Osteoblast (primary cell): ENCODE results near the gene NMRK2. TPM values are rescaled to one million over a fixed set of nuclear protein-coding genes. Genes with fewer than 3 reads are reported as not detected.
"Not testable (repeated sequence)": the region's sequence is repeated elsewhere in the genome, so short reads cannot be mapped to it uniquely, and the experiment has no call there.

ENCODE experiments used
- DNase-seq: peaks from one replicate; pipeline ENCODE4 v3.0.0; 2011; ENCODE audit warnings: low spot score, mixed read lengths; ENCODE audit not compliant: insufficient read length; ENCODE audit errors: missing footprints
- H2AFZ ChIP-seq: 2 replicates; pipeline ENCODE4 v1.6.0; 2011; ENCODE audit warnings: mild to moderate bottlenecking, low read length
- H3K27ac ChIP-seq: 2 replicates; pipeline ENCODE4 v1.5.1; 2011; ENCODE audit warnings: mild to moderate bottlenecking, low read depth, low read length, moderate library complexity
- H3K27me3 ChIP-seq: 2 replicates; pipeline ENCODE4 v1.6.0; 2012; ENCODE audit warnings: mild to moderate bottlenecking, control low read depth, inconsistent platforms, low read length, moderate library complexity; ENCODE audit not compliant: insufficient read depth
- H3K36me3 ChIP-seq: 2 replicates; pipeline ENCODE4 v1.5.1; 2011; ENCODE audit warnings: mild to moderate bottlenecking, low read length, control low read depth, moderate library complexity; ENCODE audit not compliant: insufficient read depth
- H3K4me1 ChIP-seq: 2 replicates; pipeline ENCODE4 v1.5.1; 2011; ENCODE audit warnings: mild to moderate bottlenecking, low read length, control low read depth, moderate library complexity; ENCODE audit not compliant: insufficient read depth
- H3K4me2 ChIP-seq: 2 replicates; pipeline ENCODE4 v1.6.0; 2011; ENCODE audit warnings: mild to moderate bottlenecking, low read length; ENCODE audit not compliant: insufficient read depth
- H3K4me3 ChIP-seq: fragments of 200-600 bp; sonication (generic); 3 replicates; pipeline ENCODE4 v1.5.1; 2012; ENCODE audit warnings: mild to moderate bottlenecking, low read length, inconsistent platforms; ENCODE audit not compliant: insufficient read depth
- H3K79me2 ChIP-seq: 2 replicates; pipeline ENCODE4 v1.6.0; 2012; ENCODE audit warnings: mild to moderate bottlenecking, low read length, control low read depth, inconsistent platforms; ENCODE audit not compliant: insufficient read depth
- H3K9me3 ChIP-seq: 2 replicates; pipeline ENCODE4 v1.5.1; 2011; ENCODE audit warnings: low read depth, low read length, control low read depth
- H4K20me1 ChIP-seq: 2 replicates; pipeline ENCODE4 v1.6.0; 2012; ENCODE audit warnings: mild to moderate bottlenecking, low read length, control low read depth; ENCODE audit not compliant: insufficient read depth
- CTCF ChIP-seq: IDR thresholded peaks from 2 replicates; pipeline ENCODE4 v1.5.1; 2011; ENCODE audit warnings: mild to moderate bottlenecking, low read depth, low read length, moderate library complexity; ENCODE audit errors: extremely low read depth
- total RNA-seq: library from RNA; depleted of rRNA; stranded (reverse); fragments of >200 nt; gene quantifications from 2 replicates; pipeline ENCODE4 v1.2.3, GENCODE V29; 2012

NMRK2 gene
- not detected in 2 replicates for total RNA-seq

GRCh38 chr19:3932931-3933810 lies at the start of gene NMRK2:
TSS of gene NMRK2 (plus strand) at chr19:3933069. CDS start at chr19:3933672, 603 bp downstream.
- Histone ChIP-seq H3K4me3 (no peak within 1 kb of the TSS), H2AFZ (no peak within 1 kb of the TSS), H3K9me3 (no peaks in the 10 kb centered on the region), H4K20me1 (no peaks in the 10 kb centered on the region), H3K27me3 (peaks cover 26% of the 10 kb centered on the region), H3K4me2 (no peak within 1 kb of the TSS), H3K36me3 (no peaks in the 10 kb centered on the region), H3K79me2 (no peaks in the 10 kb centered on the region), H3K27ac (no peak within 1 kb of the TSS), H3K4me1 (no peaks in the 10 kb centered on the region)
- no peak for TF ChIP-seq CTCF
- DNase-seq = peak; percentile 77

GRCh38 chr19:3890591-3890990 lies 42.3 kb upstream of the NMRK2 start:
- Histone ChIP-seq H3K9me3 (no peaks in the 10 kb centered on the region), H3K27ac (no peak overlapping the region), H3K4me1 (no peaks in the 10 kb centered on the region), H3K36me3 (no peaks in the 10 kb centered on the region), H3K4me2 (no peak overlapping the region), H2AFZ (no peak overlapping the region), H3K27me3 (no peaks in the 10 kb centered on the region), H3K4me3 (no peak overlapping the region), H4K20me1 (no peaks in the 10 kb centered on the region), H3K79me2 (no peaks in the 10 kb centered on the region)
- TF ChIP-seq CTCF = no peak
- peak; percentile 13 for DNase-seq

- no peaks in the 10 kb centered on the region for H4K20me1 ChIP-seq
- H3K4me1 ChIP-seq = no peaks in the 10 kb centered on the region
- H3K4me3 ChIP-seq = no peak overlapping the region
- no peaks in the 10 kb centered on the region for H3K79me2 ChIP-seq
- H2AFZ ChIP-seq = no peak overlapping the region
- TF ChIP-seq CTCF = no peak
- H3K36me3 ChIP-seq = no peaks in the 10 kb centered on the region
- H3K4me2 ChIP-seq = no peak overlapping the region
- no peak overlapping the region for H3K27ac ChIP-seq
- H3K27me3 ChIP-seq = no peaks in the 10 kb centered on the region
- DNase-seq = peak; percentile 29
- no peaks in the 10 kb centered on the region for H3K9me3 ChIP-seq
These were observed 39.2 kb upstream of the NMRK2 start for GRCh38 chr19:3893509-3894179.

- not testable (repeated sequence) for H3K4me1 ChIP-seq, H3K79me2 ChIP-seq, H3K27ac ChIP-seq, H3K4me3 ChIP-seq, H3K4me2 ChIP-seq, H2AFZ ChIP-seq, H4K20me1 ChIP-seq, H3K27me3 ChIP-seq, DNase-seq, H3K36me3 ChIP-seq, H3K9me3 ChIP-seq
These were observed 37.9 kb upstream of the NMRK2 start for GRCh38 chr19:3894959-3895358.
